Hepatic stellate cell (primary cell): ENCODE results near the gene C12orf42.

ENCODE experiments used
- DNase-seq: peaks from one replicate; pipeline ENCODE4 v3.0.0; 2011; ENCODE audit warnings: low spot score

Gene C12orf42

GRCh38 chr12:103336940-103337339 is 158.8 kb downstream of the C12orf42 start:
- no peak for DNase-seq

DNA sequence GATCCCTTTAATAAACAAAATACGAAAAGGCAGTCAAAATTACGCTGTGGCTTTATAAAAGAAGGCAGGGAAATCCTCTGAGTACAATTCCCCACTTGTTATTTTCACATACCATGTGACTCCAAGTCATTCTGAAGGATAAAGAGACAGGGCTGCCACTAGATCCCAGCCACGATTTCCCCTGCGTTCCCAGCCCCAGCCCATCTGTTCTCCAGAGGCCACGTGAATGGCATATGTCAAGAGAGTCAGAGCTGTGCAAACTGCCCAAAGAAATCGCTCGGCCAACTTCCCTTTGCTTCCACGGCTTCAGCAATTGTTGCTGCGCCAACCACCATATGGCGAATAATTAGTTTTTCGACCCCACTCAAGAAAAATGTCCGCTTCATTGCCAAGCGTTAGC is 161.3 kb downstream of the C12orf42 start:
- no peak for DNase-seq

- DNase-seq = no peak
Observed at GRCh38 chr12:103333676-103334075, 162.1 kb downstream of the C12orf42 start.

DNA sequence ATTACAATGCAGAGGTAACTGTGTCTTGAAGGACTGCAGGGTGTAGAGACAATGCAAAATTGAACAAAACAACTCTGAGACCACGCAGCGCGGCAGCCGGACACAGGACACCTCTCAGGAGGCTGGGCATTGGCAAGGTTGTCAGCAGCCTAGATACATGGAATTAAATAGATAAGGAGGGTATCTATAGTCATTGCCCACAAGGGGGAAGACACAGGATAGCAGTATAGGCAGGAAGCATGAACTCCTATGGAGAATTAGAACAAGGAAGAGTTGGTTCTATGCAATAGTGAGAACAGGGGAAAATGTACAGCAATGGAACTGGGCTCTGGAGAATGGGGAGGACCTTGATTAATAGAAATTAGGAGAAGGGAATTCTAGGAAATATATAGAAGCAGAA is 164.1 kb downstream of the C12orf42 start:
- no peak for DNase-seq

DNA sequence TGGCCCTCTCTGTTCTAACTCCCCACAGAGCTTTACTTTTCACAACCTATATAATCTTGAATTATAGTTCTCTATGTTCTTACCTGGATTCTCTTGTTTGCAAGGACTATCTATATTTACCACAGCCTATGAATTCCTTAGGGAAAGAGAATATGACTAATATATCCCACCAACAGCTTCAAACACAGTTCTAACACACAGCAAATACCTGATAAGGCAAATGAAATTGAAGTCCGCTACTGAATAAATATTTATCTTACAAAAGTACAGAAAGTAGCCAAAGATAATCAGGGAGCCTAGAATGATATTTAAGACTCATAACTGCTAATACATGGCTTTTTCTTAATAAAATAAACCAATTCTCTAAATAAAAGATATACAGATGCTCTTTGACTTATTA is 165.1 kb downstream of the C12orf42 start:
- no peak for DNase-seq

- DNase-seq = no peak
Observed at GRCh38 chr12:103327676-103328075, 168.1 kb downstream of the C12orf42 start.

- no peak for DNase-seq
Observed at GRCh38 chr12:103326190-103326589, 169.6 kb downstream of the C12orf42 start.

DNA sequence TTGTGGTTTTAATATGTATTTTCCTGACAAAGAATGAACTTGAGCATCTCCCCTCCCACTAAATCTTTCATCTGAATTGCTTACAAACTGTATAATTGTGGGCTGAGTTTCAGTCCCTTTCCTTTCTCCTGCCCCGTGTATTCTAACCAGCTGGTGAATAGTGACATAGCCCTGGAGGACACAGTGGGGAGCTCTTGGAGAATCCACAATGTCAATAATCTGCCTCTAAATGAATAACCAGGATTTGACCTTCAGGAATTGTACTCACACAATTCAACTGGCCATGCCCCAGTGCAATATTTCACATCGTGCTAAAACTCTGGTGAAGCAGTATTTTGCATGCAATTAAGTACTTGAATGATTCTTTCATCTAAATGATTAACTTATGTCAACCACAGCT is 177.2 kb downstream of the C12orf42 start:
- DNase-seq = no peak

DNA sequence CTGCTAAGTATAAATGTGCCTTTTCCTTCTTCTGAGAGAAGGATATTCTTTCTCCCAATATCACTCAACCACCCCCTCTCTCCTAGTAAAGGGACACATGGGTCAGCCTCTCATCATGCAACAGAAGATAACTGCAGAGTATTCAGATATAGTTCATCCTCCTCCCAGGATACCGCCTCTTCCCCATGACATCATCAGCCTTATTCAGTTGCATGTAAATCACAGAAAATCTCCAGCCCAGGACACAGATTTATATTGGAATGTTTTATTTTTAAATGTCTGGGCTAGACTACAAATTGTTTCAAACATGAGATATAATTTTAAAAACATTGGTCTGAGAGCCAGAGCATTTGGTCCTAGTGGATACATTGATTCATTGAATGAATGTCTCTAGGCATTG is 178.5 kb downstream of the C12orf42 start:
- no peak for DNase-seq

DNA sequence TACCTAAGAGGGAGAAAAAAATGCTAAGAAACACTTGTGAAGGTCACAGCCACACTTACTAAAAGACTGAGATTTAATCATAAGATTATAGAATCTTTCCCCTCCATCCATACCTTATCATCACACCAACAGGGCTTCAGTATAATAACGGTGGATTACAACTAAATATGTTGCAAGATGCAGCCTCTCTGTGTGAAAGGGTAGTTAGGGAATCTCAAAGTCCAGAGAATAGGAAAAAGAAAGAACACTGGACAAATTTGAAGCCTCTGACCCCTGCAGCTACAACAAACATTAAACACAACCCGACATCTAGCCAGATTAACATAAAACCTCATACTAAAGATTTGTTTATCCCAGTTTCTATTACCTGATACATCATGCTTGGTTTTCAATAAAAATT is 181.0 kb downstream of the C12orf42 start:
- DNase-seq = no peak

GRCh38 chr12:103313894-103314293 is 181.9 kb downstream of the C12orf42 start:
- DNase-seq = no peak

GRCh38 chr12:103312742-103313354 is 182.9 kb downstream of the C12orf42 start:
- DNase-seq = no peak

DNA sequence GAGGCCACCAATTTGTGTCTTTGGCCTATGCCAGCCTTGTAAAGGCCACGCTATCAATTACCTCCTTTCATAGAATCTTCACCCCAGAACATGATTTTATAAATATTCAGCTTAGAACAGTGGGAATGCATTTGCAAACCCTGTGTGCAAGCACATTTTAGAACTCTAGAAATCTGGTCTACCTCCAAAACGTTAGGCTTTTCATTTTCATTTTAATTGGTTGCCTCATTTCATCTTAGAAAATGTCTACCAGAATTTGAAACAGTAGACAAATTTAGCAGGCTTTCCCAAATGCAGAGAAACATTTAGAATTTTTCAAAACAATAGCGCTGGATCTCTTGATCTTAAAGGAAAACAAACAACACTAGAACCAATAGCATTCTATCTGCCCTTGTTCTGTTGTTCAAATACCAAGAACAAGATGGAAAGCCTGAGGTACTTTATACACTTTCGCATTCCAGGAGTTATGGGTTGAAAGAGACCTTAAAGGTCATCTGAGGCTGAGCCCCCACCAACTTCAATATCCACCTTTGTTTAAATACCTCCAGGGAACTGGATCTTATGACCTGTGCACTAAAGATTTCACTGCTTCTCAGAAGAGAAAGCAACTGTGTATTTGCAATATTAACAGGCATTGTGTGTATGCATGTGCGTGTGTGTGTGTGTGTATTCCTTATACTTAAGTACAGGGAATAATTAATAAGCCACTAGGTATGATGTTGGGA is 185.1 kb downstream of the C12orf42 start:
- DNase-seq = no peak

- DNase-seq = no peak
Observed at GRCh38 chr12:103308396-103308795, 187.4 kb downstream of the C12orf42 start.

GRCh38 chr12:103303484-103303883 is 192.3 kb downstream of the C12orf42 start:
- no peak for DNase-seq

GRCh38 chr12:103301642-103302591 is 193.9 kb downstream of the C12orf42 start:
- DNase-seq = no peak

- no peak for DNase-seq
Observed at GRCh38 chr12:103288016-103288415, 207.8 kb downstream of the C12orf42 start.

- DNase-seq = no peak
Observed at GRCh38 chr12:103282124-103282523, 213.6 kb downstream of the C12orf42 start.

DNA sequence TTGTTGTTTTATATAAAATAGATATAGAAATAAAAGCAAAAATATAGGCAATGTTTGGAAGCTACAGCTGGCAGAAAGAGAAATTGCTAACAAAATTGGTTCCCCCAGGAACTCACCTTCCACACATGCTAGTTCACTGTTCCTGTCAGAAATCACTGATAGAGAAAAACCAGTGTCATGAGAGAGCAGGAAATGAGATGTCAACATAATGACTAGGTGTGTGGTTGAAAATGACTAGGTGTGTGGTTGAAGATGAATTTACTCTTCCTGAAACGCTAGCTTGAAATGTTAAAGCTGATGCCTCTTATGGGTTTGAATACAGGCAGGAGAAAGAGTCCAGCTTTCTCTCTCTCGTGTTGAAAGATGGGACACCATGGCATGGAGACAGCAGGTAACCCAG is 216.3 kb downstream of the C12orf42 start:
- no peak for DNase-seq

DNA sequence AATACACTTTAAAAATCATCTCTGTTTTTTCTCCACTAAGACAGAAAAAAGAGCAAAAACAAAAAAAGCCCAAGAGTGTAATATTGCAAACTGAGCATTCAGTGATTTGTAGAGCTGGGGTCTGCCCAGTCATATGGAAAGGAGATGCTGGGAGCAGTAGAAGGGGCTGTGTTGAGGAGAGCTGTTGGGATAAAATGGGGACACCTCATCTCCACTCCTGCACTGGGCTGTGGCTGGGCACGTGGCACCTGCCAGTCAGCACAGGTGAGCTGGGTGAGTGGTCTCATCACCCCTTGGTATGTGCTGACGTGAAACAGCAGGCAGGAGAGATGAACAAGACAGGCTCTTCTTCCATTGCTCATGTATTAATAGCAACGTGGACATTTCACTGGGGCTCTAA is 217.4 kb downstream of the C12orf42 start:
- no peak for DNase-seq

DNA sequence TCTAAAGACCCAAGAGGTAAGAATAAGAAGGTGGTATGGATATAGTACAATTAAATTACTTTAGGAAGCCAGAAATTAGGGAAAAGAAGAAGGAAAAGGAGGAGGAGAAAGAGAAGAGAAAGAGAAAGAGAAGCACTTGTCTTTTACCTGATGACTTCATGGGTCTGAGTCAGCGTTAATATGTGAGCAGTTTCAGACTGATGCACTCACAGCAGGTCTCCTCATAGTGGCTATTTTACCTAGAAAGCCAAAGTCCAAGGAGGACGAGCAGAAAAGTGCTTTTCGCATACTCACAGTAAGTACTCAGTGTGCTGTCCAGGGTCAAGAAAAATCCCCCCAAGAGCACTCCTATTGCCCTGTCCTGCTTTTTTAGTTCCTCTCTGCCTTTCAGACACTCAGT is 222.1 kb downstream of the C12orf42 start:
- DNase-seq = no peak

DNA sequence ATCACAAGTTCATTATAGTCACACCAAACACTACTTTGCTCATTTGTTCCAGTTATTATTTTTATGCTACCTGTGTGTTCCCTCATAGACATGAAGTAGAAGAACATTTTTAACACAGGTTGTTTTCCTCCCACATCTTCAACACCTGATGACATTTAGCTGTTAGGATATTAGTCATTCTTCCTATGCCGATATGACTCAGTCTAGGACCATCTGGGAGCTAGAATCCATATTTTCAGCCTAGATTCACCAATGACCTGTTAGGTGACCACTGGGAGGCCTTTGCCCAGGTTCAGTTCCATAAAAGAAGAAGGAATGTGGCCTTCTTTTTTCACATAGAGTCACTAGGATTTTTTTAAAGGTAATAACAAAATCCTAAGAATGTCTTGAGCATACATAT is 222.8 kb downstream of the C12orf42 start:
- DNase-seq = no peak

GRCh38 chr12:103269946-103270345 is 225.8 kb downstream of the C12orf42 start:
- DNase-seq = no peak
